Fibroblast of skin of scalp (primary cell): Measurements from ENCODE around the gene MLXIPL. TPM values are rescaled to one million over a fixed set of nuclear protein-coding genes. Genes with fewer than 3 reads are reported as not detected.
"Not testable (repeated sequence)": the region's sequence is repeated elsewhere in the genome, so short reads cannot be mapped to it uniquely, and the experiment has no call there.

ENCODE experiments used
- DNase-seq: peaks from one replicate; pipeline ENCODE4 v3.0.0-alpha.2; 2013
- polyA plus RNA-seq, 2 experiments: library from polyadenylated mRNA; unstranded; fragments of 120-200 nt; gene quantifications; one replicate each; pipeline ENCODE4 v1.2.1, GENCODE V29; 2013; ENCODE audit not compliant: insufficient read length in 2 of 2

Gene MLXIPL, protein sequence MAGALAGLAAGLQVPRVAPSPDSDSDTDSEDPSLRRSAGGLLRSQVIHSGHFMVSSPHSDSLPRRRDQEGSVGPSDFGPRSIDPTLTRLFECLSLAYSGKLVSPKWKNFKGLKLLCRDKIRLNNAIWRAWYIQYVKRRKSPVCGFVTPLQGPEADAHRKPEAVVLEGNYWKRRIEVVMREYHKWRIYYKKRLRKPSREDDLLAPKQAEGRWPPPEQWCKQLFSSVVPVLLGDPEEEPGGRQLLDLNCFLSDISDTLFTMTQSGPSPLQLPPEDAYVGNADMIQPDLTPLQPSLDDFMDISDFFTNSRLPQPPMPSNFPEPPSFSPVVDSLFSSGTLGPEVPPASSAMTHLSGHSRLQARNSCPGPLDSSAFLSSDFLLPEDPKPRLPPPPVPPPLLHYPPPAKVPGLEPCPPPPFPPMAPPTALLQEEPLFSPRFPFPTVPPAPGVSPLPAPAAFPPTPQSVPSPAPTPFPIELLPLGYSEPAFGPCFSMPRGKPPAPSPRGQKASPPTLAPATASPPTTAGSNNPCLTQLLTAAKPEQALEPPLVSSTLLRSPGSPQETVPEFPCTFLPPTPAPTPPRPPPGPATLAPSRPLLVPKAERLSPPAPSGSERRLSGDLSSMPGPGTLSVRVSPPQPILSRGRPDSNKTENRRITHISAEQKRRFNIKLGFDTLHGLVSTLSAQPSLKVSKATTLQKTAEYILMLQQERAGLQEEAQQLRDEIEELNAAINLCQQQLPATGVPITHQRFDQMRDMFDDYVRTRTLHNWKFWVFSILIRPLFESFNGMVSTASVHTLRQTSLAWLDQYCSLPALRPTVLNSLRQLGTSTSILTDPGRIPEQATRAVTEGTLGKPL
- not detected for polyA plus RNA-seq (2013, experiment 1 of 2; ENCODE audit: insufficient read length)
- polyA plus RNA-seq (2013, experiment 2 of 2; ENCODE audit: insufficient read length), result 0.20 TPM

DNA sequence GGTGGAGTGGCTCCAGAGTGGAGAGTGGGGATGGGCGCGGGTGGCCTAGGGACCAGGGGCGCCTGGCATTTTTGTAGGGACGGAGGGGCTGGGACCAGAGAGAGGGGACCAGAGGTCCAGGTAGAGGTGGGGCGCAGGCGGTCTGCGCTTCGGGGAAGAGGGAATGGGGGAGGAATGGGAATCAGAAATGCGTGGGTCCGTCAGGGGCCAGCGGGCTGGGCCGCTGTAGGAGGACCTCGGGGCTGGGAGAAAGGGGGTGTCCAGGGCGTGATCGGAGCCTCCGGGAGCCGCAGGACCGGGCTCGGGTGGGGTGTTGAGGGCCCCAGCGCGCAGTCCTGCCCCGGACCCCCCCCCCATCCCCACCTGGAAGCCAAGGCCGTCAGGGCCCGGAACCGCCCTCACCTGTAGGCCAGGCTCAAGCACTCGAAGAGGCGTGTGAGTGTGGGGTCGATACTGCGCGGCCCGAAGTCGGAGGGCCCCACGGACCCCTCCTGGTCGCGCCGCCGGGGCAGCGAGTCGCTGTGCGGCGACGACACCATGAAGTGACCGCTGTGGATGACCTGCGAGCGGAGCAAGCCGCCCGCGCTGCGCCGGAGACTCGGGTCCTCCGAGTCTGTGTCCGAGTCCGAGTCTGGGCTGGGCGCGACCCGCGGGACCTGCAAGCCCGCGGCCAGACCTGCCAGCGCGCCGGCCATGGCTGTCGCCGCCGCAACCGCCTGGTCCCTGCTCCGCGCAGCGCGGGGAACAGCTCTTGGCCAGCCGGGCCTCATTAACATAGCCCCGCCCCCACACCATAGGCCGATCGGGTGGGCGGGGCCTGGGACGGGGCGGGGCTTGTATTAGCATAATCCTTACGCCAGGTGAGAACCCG is at the start of gene MLXIPL:
MLXIPL (minus strand) TSS at position 725 of the 871 bp plus-strand sequence; CDS start at position 695, 30 bp downstream.
- peak; percentile 53 for DNase-seq

DNA sequence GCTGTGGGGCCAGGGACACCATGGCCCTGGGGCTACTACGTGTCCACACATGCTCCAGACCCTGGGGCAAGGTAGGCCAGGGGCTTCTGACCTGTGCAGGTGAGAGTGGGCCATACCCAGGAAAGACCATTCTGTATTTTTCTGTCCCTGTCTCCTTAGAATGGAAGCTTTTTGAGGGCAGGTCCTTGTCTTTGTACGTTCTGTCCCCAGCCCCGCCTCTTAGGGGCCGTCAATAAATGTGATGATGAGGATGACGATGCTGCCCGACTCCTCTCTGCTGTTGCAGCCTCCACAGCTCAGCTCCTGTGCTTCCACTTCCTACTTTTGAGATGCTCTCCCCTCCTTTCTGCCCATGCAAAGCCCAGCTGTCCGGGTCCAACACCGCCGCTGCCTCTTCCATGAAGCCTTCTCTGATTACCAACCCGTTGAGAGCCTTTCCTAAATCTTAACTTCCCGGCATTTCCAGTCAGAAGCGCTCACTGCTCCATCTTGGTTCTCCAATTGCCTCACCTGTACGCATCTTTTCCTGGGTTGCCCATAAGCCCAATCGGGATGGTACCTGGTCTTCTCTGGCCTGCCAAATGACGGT is 47.6 kb upstream of the MLXIPL start:
- DNase-seq, result no peak

DNA sequence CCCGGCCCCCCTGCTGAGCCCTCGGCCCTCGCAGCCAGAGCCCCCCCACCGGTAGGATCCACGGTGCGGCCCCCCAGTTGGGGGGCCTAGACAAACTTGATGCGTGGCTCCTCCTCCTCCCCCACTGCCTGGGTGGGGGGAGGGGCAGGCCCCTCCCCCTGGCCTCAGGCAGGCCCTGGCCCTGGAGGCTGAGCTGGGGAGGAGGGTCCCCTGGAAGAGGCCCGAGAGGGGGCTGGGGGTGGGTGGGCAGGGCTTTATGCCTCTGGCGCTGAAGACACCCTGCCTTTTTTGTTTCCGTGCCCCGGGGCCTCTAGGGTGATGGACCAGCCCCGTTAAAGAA is 47.0 kb upstream of the MLXIPL start:
- no peak for DNase-seq

DNA sequence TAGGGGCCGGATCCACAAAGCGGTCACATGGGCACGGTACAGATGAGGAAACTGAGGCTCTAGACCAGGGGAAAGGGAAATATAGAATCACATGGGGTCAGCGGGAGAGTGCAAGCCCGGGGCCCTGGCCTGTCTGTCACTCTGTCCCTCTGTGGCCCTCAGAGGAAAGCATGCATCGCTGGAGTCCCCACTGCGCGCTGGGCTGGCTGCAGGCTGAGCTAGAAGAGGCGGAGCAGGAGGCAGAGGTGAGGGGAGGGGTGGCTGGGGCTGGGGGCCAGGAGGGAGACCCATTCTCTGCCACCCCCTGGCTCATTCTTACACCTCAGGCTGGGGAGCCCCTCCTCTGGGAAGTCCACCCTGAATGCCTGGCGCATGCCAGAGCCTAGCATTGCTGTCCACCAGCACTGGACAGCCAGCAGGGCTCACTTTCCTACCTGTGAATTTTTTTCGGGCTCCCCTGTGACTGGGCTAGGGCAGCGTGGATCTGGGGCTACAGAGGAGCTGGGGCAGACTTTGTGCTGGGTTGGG is 45.6 kb upstream of the MLXIPL start:
- no peak for DNase-seq

DNA sequence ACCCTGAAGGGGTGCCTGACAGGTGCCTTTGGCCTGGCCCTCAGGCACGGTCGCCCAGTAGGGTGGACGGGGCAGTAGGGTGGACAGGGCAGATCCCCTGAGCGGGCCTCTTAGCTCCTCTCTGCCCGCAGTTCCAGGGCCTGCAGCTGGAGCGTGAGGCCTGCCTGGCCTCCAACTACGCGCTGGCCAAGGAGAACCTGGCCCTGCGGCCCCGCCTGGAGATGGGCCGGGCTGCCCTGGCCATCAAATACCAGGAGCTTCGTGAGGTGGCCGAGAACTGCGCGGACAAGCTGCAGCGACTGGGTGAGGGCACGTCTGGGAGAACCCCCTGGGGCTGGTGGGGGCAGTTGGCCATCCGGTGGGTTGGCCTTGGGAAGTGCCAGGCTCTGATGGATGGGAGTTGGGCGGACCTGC is 45.0 kb upstream of the MLXIPL start:
- no peak for DNase-seq

DNA sequence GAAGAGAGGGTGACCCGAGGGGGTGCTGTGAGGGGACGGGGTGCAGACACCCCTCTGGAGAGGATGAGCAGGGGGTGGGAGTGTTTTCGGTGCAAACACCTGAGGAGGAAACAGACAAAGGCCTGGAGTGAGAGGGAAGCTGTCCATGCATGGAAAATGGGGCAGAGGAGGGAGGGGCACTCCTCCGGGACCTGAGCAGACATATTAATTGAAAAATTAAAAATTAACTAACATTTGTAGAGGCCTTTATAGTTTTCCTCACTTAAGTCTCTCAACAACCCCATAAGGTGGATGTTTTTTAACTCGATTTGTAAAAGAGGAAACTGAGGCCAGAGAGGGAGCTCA is 44.5 kb upstream of the MLXIPL start:
- DNase-seq, result no peak

DNA sequence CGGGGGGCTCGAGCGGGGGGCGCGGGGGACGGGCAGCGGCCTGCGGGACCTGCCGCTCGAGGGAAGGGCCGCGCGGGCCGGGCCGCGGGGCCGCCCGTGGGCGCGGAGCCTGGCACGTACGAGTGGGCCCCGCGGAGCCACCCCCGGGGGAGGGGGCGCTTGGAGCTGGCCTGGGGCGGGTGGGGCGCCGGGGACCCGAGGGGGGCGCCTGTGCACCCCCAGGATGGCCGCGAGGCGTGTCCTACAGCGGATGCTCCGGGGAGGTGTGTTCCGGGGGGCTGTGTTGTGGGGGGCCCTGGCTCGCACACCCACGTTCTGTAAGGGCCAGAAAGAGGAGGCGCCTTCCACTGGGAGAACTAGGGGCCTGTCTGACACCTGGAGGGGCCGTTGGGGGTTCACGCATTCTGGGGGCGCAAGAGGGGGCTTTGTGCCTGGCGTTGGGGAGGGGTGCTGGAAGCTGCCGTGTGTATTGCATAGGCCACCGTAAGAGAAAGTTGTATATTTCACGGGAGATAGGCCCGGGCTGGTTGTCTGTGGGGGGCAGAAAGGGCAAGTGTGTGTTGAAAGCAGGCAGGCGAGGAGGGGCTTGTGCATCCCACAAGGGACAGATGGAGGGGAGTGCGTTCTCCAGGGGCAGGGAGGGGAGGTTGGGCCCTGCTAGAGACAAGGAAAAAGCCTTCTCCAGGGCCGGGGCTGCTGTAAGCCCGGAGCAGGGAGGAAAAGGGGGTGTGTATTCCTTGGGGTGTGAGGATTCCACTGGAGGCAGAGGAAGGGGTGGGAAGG is 44.0 kb upstream of the MLXIPL start:
- peak; percentile 17 for DNase-seq

DNA sequence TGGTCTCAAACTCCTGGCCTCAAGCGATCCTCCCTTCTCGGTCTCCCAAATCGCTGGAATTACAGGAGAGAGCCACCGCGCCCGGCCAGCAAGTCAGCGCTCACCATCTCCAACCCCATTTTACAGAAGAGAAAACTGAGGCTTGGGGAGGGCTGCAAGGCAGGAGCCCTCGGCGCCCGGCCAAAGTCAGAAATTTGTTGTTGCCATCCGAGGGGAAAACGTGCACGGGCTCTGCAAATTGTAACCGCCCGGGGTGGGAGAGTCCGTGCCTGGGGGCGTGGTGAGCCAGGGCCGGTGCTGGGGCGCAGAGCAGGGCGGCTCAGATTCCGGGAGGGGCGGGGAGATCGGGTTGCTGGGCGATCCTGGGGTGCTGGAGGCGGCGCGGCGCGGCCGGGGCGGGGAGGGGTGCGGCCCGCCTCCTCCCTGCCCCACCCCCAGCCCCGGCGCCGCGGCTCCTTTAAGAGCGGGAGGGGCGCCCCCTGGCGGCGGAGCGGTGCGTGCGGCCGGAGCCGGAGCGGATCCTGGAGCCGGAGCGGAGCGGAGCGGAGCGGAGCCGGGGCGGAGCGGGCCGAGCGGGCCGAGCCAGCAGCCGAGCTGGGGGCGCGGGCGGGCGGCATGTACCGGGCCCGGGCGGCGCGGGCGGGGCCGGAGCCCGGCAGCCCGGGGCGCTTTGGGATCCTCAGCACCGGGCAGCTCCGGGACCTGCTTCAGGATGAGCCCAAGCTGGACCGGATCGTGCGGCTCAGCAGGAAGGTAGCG is 43.2 kb upstream of the MLXIPL start, which contains the start of gene VPS37D:
VPS37D (plus strand) TSS at position 488 of the 759 bp plus-strand sequence; CDS start at position 616, 128 bp downstream.
- peak; percentile 89 for DNase-seq

DNA sequence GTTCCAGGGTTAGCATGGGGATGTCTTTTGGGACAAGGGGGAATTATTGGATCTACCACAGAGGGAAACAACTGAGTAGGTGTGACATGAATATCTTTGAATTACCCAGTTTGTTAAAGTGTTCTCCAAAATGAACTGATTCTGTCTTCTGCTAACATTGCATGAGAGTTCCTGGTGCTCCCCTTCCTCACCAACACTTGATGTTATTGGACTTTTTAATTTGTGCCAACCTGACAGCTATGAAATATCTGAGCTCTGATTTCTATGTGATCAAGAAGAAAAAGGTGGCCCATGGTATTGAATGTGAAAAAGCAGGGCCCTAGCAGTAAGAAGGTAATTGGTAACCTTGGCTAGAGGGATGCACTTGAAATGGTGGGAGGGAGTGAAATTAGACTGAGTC is 38.7 kb upstream of the MLXIPL start:
- DNase-seq, result no peak

DNA sequence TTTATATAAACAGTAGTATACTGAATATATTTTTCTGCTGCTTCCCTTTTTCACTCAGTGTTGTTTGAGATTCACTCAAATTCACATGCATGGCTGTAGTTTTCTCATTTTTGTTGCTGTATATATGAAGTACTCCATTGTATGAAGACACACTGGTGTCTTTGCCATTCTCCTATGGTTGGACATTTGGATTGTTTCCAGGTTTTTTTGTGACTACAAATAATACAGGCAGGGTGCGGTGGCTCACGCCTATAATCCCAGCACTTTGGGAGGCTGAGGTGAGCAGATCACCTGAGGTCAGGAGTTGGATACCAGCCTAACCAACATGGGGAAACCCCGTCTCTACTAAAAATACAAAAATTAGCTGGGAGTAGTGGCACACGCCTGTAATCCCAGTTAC is 36.3 kb upstream of the MLXIPL start:
- not testable (repeated sequence) for DNase-seq

DNA sequence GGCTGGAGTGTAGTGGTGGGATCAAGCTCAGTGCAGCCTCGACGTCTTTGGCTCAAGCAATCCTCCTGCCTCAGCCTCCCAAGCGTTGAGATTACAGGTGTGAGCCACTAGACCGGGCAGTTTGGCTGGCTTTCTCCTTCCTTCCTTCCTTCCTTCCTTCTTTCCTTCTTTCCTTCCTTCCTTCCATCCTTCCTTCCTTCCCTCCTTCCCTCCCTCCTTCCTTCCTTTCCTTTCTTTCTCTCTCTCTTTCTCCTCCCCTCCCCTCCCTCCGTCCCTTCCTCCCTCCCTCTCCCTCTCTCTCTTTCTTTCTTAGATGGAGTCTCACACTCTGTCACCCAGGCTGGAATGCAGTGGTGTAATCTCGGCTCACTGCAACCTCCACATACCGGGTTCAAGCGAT is 35.7 kb upstream of the MLXIPL start:
- no peak for DNase-seq

DNA sequence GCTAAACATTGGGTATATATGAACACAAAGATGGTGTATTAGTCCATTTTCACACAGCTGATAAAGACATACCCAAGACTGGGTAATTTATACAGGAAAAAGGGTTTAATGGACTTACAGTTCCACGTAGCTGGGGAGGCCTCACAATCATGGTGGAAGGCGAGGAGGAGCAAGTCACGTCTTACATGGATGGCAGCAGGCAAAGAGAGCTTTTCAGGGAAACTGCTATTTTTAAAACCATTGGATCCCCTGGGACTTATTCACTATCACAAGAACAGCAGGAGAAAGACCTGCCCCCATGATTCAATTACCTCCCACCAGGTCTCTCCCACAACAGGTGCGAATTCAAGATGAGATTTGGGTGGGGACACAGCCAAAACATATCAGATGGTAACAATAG is 31.0 kb upstream of the MLXIPL start:
- not testable (repeated sequence) for DNase-seq

DNA sequence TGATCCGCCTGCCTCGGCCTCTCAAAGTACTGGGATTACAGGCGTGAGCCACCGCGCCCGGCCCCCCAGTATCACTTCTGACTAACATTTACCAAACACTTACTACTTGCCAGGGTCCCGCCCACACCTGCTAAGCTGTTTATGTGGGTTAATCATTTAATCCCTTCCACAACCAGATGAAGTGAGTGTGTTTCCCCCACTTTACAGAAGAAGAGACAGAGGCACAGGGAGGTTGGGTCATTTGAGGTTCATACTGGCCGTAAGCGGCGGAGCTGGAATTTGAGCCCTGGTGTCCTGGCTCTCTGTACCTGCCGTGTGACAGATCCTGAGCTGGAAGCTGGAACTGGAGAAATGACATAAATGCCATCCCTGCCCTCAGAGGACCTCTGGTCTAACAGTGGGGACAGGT is 28.2 kb upstream of the MLXIPL start:
- DNase-seq, result no peak

DNA sequence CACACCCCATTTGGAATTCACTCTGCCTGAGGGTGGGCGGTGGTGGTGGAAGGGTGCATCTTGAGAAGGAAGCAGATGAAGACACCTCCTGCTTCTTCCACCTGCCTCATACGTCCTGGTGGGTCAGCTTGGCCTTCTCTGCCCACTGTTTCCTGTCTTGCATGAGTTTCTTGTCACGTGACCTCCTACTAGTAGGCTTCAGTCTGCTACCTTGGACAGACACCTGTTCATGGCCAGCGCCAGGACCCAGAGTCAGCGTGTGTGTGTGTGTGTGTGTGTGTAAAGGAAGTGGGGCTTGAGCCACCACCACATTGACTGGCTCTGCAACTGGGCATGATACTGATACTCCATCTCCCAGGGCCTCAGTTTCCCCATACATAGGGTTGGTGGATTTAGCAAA is 26.2 kb upstream of the MLXIPL start:
- DNase-seq, result no peak

DNA sequence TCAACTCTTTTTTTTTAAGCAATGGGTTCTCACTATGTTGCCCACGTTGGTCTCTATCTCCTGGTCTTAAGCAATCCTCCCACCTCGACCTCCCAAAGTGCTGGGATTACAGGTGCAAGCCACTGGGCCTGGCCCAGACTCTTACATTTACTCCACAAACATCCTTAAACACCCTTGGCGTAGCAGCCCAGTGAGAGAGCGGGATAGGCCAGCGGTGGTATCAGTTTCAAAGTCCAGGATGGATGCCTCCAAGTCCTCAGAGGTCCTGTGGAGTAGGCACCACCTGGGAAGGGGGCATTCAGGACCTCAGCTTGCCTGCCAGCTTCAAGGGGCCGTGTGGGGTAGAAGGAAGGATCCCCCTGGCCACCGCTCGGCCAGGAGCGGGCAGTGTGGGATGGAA is 25.3 kb upstream of the MLXIPL start:
- no peak for DNase-seq

DNA sequence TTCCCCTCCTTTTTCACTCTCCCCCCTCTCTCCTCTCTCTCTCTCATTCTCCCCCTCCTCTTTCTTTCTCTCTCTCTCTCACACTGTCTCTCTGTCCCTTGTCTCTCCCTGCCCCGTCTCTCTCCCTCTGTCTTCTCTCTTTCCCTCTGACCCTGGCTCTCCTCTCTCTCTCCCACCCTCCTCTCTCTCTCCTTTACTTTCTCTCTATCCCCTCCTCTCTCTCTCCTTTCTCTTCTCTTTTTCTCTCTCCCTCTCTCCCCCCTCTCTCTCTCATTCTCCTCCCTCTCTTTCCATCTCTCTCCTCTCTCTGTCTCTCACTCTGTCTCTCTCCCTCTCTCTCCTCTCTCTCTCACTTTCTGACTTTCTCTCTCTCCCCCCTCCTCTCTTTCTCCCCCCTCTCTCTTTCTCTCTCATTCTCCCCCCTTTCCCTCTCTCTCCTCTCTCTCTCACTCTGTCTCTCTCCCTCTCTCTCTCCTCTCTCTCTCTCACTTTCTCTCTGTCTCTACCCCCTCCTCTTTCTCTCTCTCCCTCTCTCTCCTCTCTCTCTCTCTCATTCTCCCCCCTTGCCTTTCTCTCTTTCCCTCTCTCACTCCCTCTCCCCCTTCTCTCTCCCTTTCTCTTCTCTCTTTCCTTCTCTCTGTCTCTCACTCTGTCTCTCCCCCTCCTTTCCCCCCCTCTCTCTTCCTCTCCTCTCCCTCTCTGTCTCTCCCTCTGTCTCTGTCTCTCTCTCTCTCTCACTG is 24.4 kb upstream of the MLXIPL start:
- no peak for DNase-seq

DNA sequence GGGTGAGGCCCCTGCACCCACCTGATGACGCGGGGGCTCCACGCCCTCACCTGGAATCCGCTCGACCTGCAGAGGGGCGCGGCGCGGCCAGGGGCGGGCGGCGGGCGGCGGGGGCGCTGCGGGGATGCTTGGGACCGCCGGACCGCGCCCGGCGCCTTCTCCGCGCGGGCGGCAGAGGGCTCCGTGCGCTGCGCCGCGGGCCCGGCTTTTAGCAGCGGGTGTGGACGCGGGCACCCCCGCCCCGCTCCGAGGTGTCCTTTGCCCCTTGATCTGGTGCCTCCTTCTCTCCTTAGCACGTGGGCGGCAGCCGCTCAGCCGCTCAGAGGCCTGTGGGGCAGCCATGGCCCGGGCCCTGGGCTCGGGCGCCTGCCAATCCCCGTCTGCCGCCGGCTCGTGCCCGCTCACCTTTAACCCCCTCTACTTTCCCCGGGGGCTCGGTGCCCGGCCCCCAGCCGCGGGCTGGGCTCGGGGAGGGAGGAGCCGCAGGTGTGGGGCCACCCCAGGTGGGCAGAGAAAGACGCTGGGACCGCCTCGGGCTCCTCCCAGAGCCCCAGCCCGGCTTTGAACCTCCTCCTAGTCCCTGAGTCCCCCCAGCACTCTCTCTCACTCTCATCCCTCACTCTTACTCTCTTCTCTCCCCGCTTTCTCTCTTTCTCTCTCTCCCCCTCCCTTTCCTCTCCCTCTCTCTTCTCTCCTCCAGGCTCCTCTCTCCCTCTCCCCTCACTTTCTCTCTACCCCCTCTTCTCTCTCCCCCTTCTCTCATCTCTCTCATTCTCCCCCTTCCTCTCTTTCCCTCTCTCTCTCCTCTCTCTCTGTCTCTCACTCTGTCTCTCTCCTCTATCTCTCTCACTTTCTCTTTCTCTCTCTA is 23.6 kb upstream of the MLXIPL start:
- no peak for DNase-seq
